ENCODE measurements around the gene GC. TPM values are rescaled to one million over a fixed set of nuclear protein-coding genes. Genes with fewer than 3 reads are reported as not detected.

GC gene
- total and polyA plus RNA-seq, 2 of the 8 experiments (the other 6 are each of a cell fraction or from before 2014, with no cell fraction given), result 0.09 to 0.34 TPM

DNA sequence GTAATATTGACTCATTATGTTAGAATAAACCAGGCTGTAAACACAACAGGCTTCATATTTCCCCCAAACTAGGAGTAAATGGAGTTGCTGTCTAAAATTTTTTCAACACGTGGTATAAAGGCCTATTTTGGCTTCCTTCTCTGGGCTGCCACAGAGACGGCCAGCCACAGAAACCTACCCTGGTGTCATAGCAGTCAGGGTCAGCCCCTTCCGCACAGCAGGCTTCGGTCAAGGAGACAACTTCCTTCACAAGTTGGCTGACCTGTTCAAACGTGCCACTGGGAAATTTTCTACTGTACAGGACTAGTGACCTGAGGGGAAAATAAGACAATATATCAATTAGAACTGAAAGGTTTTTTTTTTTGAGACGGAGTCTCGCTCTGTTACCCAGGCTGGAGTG, 15.8 kb downstream of the GC start (continued):
- TF ChIP-seq CREB1 (IDR thresholded peaks at IDR 0.05), result no peak

All from H1 (cell line).